HG03045 (cell line): ENCODE data around the gene TBC1D3B.
"Not testable (repeated sequence)": the region's sequence is repeated elsewhere in the genome, so short reads cannot be mapped to it uniquely, and the experiment has no call there.

ENCODE experiments used
- ATAC-seq: cut with Tn5 transposase; IDR thresholded peaks from one replicate; pipeline ENCODE4 v1.9.1; 2021; ENCODE audit warnings: mild to moderate bottlenecking, moderate library complexity; ENCODE audit not compliant: unreplicated experiment

TBC1D3B gene

DNA sequence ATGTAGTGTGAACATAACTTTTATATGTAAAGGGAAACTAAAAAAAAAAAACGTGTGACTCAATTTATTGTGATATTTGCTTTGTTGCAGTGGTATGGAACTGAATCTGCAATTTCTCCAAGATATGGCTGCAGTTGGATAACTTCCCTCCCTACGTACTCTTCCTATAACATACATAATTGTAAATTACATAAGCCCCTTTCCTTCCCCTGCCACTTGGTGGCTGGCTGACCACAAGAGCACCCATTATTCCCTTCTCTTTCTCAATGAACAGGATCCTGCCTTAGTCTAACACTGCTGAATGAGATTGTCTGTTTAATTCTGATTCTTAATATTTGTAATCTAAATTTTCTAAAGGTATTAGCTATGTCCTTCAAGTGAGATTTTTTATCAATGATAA, 45.0 kb downstream of the TBC1D3B start:
- ATAC-seq: no peak

DNA sequence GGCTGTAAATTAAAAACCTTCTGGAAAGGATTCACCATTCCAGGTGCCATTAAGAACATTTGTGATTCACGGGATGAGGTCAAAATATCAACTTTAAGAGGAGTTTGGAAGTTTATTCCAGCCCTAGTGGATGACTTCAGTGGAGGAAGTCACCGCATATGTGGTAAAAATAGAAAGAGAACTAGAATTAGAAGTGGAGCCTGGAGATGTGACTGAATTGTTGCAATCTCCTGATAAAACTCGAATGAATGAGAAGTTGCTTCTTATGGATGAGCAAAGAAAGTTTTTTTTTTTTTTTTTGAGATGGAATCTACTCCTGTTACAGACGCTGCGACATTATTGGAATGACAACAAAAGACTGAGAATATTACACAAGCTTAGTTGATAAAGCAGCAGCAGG, 46.1 kb downstream of the TBC1D3B start:
- no peak for ATAC-seq

DNA sequence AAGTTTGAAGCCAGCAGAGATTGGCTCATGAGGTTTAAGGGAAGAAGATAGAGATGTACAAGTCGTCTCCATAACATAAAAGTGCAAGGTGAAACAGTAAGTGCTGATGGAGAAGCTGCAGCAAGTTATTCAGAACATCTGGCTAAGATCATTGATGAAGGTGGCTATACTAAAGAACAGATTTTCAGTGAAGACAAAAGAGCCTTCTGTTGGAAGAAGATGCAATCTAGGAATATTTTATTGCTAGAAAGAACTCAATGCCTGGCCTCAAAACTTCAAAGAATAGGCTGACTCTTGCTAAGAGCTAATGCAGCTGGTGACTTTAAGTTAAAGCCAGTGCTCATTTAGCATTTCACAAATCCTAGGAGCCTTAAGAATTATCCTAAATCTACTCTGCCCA, 46.8 kb downstream of the TBC1D3B start:
- ATAC-seq: no peak

- ATAC-seq: no peak
These were observed 47.9 kb downstream of the TBC1D3B start for GRCh38 chr17:36128411-36128978.

- no peak for ATAC-seq
These were observed 48.5 kb downstream of the TBC1D3B start for GRCh38 chr17:36127911-36128310.

- ATAC-seq: no peak
These were observed 49.1 kb downstream of the TBC1D3B start for GRCh38 chr17:36127199-36127893.

- ATAC-seq: no peak
These were observed 51.3 kb downstream of the TBC1D3B start for GRCh38 chr17:36124879-36125824.

- ATAC-seq: no peak
These were observed 53.0 kb downstream of the TBC1D3B start for GRCh38 chr17:36123431-36123830.

- ATAC-seq: not testable (repeated sequence)
These were observed 55.3 kb downstream of the TBC1D3B start for GRCh38 chr17:36121099-36121498.

DNA sequence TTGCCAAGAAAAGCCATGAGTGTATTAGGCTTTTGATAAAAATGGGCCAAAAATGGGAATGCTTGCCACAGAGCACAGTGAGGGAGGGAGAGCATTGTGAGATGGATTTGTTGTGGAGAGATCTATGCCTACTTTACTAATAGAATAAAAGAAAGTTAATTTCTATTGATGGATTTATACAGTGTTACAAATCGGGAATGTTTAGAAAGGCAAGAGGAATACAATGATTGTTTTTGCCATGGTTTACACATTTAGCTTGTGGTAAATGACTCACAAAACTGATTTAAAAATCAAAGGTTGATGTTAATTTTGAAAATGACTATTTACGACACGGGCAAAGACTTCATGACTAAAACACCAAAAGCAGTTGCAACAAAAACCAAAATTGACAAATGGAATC, 56.2 kb downstream of the TBC1D3B start:
- ATAC-seq: no peak

DNA sequence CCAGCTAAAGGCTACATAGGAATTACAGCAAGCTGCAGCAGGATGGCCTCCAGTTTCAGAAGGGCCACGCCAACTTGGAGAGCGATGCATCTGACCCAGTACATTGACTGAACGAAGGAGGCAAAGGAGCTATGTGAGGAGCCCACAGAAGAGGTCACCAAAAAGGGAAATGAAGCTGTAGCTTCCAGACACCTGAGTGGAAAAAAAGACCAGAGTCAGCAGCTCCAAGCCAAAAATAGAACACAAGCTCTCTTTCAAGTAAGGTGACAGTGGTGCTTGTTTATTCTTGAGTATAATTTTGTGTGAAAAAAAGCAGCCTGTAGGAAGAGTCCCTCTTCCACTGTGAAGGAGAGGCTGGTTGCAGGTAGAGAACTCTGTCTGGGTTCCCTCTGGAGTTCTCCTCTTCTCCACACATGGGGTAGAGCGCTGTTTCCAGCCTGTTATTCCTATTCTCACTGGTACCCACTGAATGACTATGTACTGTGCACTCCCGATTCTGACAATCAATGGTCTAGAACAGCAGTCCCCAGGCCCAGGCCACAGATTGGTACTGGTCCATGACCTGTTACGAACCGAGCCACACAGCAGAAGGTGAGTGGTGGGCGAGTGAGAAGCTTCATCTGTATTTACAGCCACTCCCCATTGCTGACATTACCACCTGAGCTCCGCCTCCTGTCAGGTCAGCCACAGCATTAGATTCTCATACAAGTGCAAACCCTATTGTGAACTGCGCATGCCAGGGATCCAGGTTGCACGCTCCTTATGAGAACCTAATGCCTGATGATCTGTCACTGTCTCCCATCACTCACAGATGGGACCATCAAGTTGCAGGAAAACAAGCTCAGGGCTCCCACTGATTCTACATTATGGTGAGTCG, 57.7 kb downstream of the TBC1D3B start:
- ATAC-seq: no peak

- no peak for ATAC-seq
These were observed 58.7 kb downstream of the TBC1D3B start for GRCh38 chr17:36117505-36118382.
